GM18526 (cell line): ENCODE measurements around the gene PNCK.

ENCODE experiments used
- POLR2A ChIP-seq: IDR thresholded peaks from 3 replicates; pipeline ENCODE4 v1.6.1; 2011; ENCODE audit not compliant: insufficient read length; ENCODE audit errors: extremely low read depth

The PNCK gene

GRCh38 chrX:153647461-153648357 is 25.9 kb downstream of the PNCK start:
- TF ChIP-seq POLR2A, result no peak

- TF ChIP-seq POLR2A, result no peak
Observed at GRCh38 chrX:153646620-153647373, 26.8 kb downstream of the PNCK start, which contains the start of gene DUSP9. DUSP9 (plus strand) TSS chrX:153647203; CDS start chrX:153647954, 751 bp downstream.

- TF ChIP-seq POLR2A, result no peak
Observed at GRCh38 chrX:153645921-153646488, 27.6 kb downstream of the PNCK start.

GRCh38 chrX:153645151-153645550 is 28.5 kb downstream of the PNCK start:
- TF ChIP-seq POLR2A, result no peak

- TF ChIP-seq POLR2A, result no peak
Observed at GRCh38 chrX:153644356-153645125, 29.1 kb downstream of the PNCK start.

GRCh38 chrX:153643431-153644351 is 29.9 kb downstream of the PNCK start:
- TF ChIP-seq POLR2A, result no peak

- no peak for TF ChIP-seq POLR2A
Observed at GRCh38 chrX:153642655-153643430, 30.8 kb downstream of the PNCK start.

- TF ChIP-seq POLR2A, result no peak
Observed at GRCh38 chrX:153642051-153642654, 31.5 kb downstream of the PNCK start.

- no peak for TF ChIP-seq POLR2A
Observed at GRCh38 chrX:153641627-153642026, 32.0 kb downstream of the PNCK start.

- no peak for TF ChIP-seq POLR2A
Observed at GRCh38 chrX:153640736-153641575, 32.7 kb downstream of the PNCK start.

- TF ChIP-seq POLR2A, result no peak
Observed at GRCh38 chrX:153640045-153640686, 33.4 kb downstream of the PNCK start.
